Fibroblast of skin of back (primary cell): ENCODE data around the gene FMNL2.

ENCODE experiments used
- DNase-seq: peaks from one replicate; pipeline ENCODE4 v3.0.0-alpha.2; 2013

Gene FMNL2

DNA sequence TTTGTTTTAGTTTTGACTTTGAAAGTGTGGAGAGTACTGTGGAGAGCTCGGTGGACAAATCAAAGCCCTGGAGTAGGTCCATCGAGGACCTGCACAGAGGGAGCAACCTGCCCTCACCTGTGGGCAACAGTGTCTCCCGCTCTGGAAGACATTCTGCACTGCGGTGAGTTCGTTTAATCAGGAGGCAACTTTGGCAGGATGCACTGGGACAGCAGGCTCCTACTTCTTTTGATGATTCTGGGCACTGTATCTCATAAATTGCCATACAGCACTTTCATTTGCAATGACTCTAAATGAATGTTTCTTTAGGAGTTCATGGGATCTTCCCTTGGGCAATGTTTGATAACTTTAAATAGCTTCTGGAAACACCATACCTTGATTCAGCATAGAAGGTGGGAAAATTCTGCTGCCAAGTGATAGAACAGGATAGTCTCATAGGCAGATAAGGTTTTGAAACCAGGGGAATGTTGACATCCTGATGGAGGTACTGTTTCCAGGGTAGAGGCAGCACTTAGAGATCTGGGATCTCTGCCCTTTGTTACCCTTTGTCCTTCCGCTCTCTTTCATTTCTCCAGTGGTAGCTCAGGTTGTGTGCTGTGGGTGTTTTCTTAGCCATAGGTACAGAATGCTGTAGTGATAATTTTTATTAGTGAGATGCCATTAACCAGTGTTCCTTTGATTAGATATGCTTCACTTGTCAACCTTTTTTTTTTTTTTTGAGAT, 226.1 kb downstream of the FMNL2 start:
- DNase-seq: no peak

GRCh38 chr2:152562198-152562884, 227.4 kb downstream of the FMNL2 start:
- no peak for DNase-seq

GRCh38 chr2:152563764-152564163, 228.8 kb downstream of the FMNL2 start:
- no peak for DNase-seq

- no peak for DNase-seq
Observed at GRCh38 chr2:152564754-152565551, 230.0 kb downstream of the FMNL2 start.

DNA sequence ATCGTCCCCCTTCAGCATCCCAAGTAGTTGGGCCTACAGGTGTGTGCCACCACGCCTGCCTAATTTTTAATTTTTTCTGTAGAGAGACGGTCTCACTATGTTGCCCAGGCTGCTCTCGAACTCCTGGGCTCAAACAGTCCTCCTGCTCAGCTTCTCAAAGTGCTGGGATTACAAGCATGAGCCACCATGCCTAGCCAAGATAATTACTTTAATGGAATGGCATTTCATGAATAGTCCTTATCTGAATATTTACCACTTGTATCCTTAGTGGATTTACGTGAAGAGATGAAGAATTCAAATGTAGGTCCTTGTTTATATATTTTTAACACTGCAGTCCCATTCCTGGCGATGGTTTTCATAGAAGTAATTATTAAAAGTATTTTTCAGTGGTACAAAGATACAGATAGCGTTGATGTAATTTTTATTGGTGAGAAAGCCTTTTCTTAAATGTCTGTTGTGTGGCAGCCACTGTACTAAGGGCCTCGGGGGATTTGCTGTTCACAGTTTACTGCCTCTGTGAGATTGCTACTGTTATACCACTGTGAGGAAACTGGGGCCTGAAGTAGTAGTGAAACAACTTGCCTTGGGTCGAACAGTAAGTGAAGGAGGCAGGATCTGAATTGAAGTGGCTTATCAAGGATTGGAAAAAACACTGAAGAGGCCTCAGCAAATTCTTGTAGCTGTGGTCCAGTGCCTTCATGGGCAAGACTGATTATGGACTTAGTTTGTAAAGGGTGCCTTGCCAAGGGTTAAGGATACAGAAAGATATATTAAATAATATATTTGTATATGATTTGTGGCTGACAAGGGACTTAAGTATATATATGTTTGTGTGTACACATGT, 231.1 kb downstream of the FMNL2 start:
- no peak for DNase-seq

- no peak for DNase-seq
Observed at GRCh38 chr2:152566728-152567069, 231.7 kb downstream of the FMNL2 start.

DNA sequence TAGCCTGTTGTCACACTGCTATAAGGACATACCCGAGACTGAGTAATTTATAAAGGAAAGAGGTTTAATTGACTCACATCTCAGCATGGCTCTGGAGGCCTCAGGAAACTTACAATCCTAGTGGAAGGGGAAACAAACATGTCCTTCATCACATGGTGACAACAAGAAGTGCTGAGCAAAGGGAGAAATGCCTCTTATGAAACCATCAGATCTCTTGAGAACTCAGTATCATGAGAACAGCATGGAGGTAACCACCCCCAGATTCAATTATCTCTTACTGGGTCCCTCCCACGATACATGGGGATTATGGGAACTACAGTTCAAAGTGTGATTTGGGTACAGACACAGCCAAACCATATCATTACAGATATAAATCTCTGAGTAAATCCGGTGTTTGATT, 233.6 kb downstream of the FMNL2 start:
- no peak for DNase-seq

DNA sequence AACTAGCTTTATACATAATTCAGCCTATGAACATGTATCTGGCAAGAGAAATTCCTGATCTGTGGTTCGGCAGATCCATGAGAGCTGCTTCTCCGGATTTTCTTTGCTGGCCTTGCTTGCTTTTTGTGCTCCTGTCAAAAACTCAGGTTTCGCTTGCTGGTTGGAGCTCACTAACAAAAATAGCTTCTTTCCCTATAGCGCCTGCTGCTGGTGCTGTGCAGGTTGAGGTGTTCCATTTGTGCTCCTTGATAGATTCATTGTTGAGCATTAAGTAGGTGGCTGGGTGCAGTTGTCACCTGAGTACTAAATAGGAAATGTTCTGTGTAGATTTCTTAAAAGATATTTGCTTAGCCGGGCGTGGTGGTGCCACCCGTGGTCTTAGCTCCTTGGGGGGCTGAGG, 234.2 kb downstream of the FMNL2 start:
- DNase-seq: no peak

DNA sequence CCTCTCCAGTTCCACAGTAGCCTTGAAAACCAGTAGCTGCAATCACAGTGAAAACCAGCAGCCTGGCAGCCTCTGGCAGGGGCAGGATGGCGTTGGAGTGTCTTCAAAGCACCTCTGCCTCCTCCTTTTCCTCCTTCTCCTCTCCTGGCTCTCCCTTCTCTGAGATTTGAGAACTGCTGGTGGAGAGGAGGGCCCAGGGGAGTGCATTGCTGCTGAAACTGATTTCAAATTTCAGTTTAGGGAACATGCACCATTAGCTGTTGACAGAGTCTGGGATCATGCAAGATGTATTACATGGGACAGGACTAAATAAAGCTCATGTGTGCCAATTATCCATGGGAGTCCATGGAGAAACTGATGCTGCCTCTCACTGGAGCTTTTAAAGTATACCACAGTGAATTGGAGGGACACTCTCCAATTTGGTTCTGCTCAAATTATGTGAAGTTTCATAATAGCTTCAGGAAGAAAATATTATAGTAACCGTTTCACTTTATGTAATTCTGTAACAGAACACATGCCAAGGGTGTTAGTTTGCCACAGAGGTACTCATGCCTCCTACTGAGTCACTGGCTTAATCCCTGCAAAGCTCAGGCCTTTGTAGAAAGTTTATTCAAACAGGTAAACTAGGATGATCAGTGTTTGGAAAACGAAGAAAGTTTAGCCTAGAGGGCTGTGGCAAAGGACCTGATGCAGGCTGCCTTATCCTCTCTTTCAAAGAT, 236.2 kb downstream of the FMNL2 start:
- DNase-seq: no peak

GRCh38 chr2:152572031-152572430, 237.1 kb downstream of the FMNL2 start:
- DNase-seq: no peak

DNA sequence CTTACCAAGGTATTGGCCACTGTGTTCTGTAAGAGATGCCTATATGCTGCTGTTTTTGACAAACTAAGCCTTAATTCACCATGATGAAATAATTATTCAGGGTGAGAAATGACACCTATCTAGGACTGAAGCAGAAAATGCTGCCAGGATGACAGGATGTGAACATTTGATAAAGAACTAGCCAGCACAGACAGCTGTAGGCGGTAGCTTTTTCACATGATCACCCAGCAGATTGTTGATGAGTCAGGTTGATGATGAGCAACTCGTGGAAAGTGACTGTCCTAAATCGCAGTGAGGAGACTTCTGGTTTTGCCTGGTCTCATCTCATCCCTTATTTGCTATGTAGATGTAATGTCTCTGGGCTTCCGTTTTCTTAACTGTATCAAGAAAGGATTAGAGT, 238.2 kb downstream of the FMNL2 start:
- peak; percentile 94 for DNase-seq

DNA sequence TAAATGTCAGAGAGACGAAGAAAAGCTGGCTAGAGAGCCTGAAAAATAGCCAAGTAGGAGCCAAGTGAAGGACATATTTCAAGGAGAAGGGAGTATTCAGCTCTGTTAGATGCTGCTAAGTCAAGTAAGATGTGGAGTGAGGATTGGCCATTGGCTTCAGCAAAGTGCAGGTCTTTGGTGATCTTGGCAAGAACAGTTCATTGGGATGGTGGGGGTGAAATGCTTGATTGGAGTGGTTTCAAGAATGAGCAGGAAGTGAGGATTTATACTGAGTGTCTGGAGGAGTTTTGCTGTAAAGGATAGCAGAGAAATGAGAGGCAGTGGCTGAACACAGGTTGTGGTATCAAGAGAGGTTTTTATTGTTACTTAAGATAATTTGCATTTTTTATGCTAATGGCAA, 242.6 kb downstream of the FMNL2 start:
- no peak for DNase-seq

GRCh38 chr2:152578573-152578972, 243.6 kb downstream of the FMNL2 start:
- DNase-seq: no peak

DNA sequence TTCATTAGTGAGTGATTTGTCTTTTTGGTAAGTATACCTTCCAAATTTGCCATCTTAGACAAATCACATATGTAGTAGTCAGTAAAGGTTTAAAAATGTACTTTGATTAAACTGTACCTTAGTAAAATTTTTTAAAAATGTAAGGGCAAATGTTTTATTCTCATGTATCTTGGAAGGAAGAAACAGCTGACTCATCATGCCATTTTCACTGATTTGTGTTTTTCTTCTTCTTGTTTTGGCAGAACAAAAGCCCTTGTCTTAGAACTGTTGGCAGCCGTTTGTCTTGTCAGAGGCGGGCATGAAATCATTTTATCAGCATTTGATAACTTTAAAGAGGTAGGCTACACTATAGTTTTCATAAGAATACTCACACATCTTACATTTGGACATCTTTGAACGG, 245.7 kb downstream of the FMNL2 start:
- no peak for DNase-seq

DNA sequence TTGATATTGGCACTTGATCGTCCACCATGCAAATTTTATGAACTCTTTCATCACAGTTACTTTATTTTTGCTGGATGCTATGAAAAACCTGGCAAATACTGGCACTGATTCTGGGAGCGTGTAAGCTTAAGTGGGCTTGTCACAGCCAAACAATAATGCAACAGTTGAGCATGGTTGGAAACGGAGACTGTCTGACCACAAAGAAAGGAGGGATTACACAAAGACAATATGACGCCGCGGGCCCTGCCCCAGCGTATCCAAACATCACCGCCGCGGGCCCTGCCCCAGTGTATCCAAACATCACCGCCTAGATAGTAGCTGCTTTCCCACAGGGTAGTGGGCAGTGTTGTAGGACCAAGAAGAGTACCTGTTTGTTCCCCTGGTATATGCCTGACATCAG, 246.4 kb downstream of the FMNL2 start:
- no peak for DNase-seq

GRCh38 chr2:152582081-152582480, 247.1 kb downstream of the FMNL2 start:
- DNase-seq: no peak

- DNase-seq: no peak
Observed at GRCh38 chr2:152583512-152584229, 248.7 kb downstream of the FMNL2 start.

GRCh38 chr2:152584301-152584700, 249.3 kb downstream of the FMNL2 start:
- peak; percentile 61 for DNase-seq

DNA sequence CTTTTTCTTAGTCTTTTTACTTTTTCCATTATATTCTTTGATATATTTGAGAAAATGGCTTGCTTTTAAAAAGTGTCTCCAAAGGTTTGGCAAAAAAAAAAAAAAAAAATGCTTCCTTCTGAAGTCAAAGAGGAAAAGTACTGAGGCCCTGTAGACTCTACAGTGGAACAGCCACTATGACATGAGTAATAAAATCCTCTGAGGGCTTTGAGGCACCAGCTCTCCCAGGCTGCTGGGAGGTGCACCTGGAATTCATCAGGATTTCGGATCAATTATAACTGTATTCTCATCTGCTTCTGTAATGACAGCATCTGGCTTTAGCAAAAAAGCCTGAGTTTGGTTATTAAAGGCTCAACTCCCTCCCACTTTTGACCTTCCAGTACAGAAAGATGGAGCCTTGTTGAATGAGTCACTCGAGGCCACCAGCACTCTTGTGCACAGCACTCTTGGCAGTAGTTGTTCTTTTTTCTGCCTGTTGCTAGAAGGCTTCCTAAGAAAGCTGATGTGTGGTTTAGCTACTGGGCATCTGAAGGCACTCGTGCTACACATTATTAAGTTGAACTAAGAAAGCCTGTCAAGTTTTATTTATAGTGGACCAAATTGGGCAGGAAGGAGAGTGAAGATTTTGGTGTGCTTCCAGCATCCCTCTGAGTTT, 251.0 kb downstream of the FMNL2 start:
- peak; percentile 93 for DNase-seq

DNA sequence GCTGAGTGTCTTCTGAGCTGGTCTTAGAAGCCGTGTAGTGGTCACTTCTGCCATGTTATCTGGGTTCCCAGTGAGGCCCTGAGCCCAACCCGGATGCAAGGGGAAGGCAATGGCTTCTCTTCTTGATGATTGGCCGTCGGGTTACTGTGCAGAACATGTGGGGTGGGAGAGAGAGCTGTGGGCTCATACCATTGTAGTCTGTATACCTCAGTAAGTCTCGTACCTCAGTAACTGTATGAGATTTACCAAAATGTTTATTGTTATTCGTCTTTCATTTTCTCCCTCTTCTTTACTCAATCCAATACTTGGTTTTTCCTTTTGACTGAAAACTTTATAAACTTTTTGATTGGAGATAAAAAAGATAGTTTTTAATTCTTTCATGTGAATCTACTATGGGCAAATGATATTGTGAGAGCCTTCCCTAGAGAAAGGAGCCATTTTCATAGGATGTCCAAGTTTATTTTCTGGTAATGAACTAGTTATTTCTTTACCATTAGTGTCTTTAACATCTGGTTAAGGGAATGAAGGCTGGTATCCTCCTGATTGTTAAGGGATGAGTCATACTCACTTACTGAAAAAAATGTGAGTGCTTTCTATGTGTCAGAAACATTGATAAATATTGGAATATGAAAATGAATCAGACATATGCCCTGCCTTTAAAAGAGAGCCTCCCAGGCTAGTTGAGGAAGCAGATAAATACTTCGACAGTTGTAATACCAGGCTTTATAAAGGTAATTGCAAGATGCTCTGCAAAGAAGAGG, 252.4 kb downstream of the FMNL2 start:
- peak; percentile 71 for DNase-seq
